ENCODE data around the gene HOXA7.

HOXA7 gene

GRCh38 chr7:27116031-27116961 lies 40.2 kb downstream of the HOXA7 start:
- no peaks in the 10 kb centered on the region for H3K79me2 ChIP-seq (ENCODE audit: insufficient read depth, low read length)
- no peak overlapping the region for H3K4me3 ChIP-seq (ENCODE audit: low read depth in 1 of 2, low read length in 2 of 2)
- H3K4me1 ChIP-seq (ENCODE audit: insufficient read depth, low read length), result no peaks in the 10 kb centered on the region
- H3K9ac ChIP-seq (ENCODE audit: low read depth, low read length), result no peak overlapping the region
- H3K9me3 ChIP-seq (ENCODE audit: insufficient read depth, low read length, severe bottlenecking), result no peaks in the 10 kb centered on the region
- no peaks in the 10 kb centered on the region for H4K20me1 ChIP-seq (ENCODE audit: insufficient read depth, low read length)
- ATAC-seq (ENCODE audit: insufficient read depth, low read depth) (no peak), DNase-seq (no peak)
- TF ChIP-seq CTCF (IDR thresholded peaks at IDR 0.05; ENCODE audit: borderline replicate concordance, extremely low read depth, low read length, poor library complexity, severe bottlenecking) (no peak), EZH2 (IDR thresholded peaks at IDR 0.05; ENCODE audit: borderline replicate concordance, low read depth, low read length, severe bottlenecking) (no peak)
- H3K27me3 ChIP-seq (ENCODE audit: insufficient read depth, low read length, poor library complexity), result no peaks in the 10 kb centered on the region
- H3K27ac ChIP-seq (ENCODE audit: low read length), result no peak overlapping the region
- no peak overlapping the region for H3K4me2 ChIP-seq (ENCODE audit: insufficient read depth, low read length)
- no peak overlapping the region for H2AFZ ChIP-seq (ENCODE audit: low read depth, low read length)
- no peaks in the 10 kb centered on the region for H3K36me3 ChIP-seq (ENCODE audit: insufficient read depth, low read length)

GRCh38 chr7:27115221-27116026 lies 41.1 kb downstream of the HOXA7 start:
- no peak for ATAC-seq (ENCODE audit: insufficient read depth, low read depth)

GRCh38 chr7:27114881-27115220 lies 41.6 kb downstream of the HOXA7 start:
- no peaks in the 10 kb centered on the region for H4K20me1 ChIP-seq (ENCODE audit: insufficient read depth, low read length)
- no peaks in the 10 kb centered on the region for H3K4me1 ChIP-seq (ENCODE audit: insufficient read depth, low read length)
- H3K4me2 ChIP-seq (ENCODE audit: insufficient read depth, low read length), result no peak overlapping the region
- no peaks in the 10 kb centered on the region for H3K27me3 ChIP-seq (ENCODE audit: insufficient read depth, low read length, poor library complexity)
- no peaks in the 10 kb centered on the region for H3K79me2 ChIP-seq (ENCODE audit: insufficient read depth, low read length)
- H2AFZ ChIP-seq (ENCODE audit: low read depth, low read length), result no peak overlapping the region
- H3K36me3 ChIP-seq (ENCODE audit: insufficient read depth, low read length), result no peaks in the 10 kb centered on the region
- no peak overlapping the region for H3K4me3 ChIP-seq (ENCODE audit: low read depth in 1 of 2, low read length in 2 of 2)
- no peak overlapping the region for H3K9ac ChIP-seq (ENCODE audit: low read depth, low read length)
- no peak for DNase-seq
- H3K27ac ChIP-seq (ENCODE audit: low read length), result no peak overlapping the region
- ATAC-seq (ENCODE audit: insufficient read depth, low read depth), result no peak
- H3K9me3 ChIP-seq (ENCODE audit: insufficient read depth, low read length, severe bottlenecking), result no peaks in the 10 kb centered on the region
- no peak for TF ChIP-seq CTCF (IDR thresholded peaks at IDR 0.05; ENCODE audit: borderline replicate concordance, extremely low read depth, low read length, poor library complexity, severe bottlenecking)
- no peak for TF ChIP-seq EZH2 (IDR thresholded peaks at IDR 0.05; ENCODE audit: borderline replicate concordance, low read depth, low read length, severe bottlenecking)

More at GRCh38 chr7:27115221-27116026, 41.1 kb downstream of the HOXA7 start:
- no peaks in the 10 kb centered on the region for H3K4me1 ChIP-seq (ENCODE audit: insufficient read depth, low read length)
- TF ChIP-seq CTCF (IDR thresholded peaks at IDR 0.05; ENCODE audit: borderline replicate concordance, extremely low read depth, low read length, poor library complexity, severe bottlenecking), result no peak
- no peak for TF ChIP-seq EZH2 (IDR thresholded peaks at IDR 0.05; ENCODE audit: borderline replicate concordance, low read depth, low read length, severe bottlenecking)
- H4K20me1 ChIP-seq (ENCODE audit: insufficient read depth, low read length), result no peaks in the 10 kb centered on the region
- no peak overlapping the region for H2AFZ ChIP-seq (ENCODE audit: low read depth, low read length)
- H3K4me2 ChIP-seq (ENCODE audit: insufficient read depth, low read length), result no peak overlapping the region
- H3K9ac ChIP-seq (ENCODE audit: low read depth, low read length), result no peak overlapping the region
- no peaks in the 10 kb centered on the region for H3K27me3 ChIP-seq (ENCODE audit: insufficient read depth, low read length, poor library complexity)
- no peaks in the 10 kb centered on the region for H3K36me3 ChIP-seq (ENCODE audit: insufficient read depth, low read length)
- no peak for DNase-seq
- H3K79me2 ChIP-seq (ENCODE audit: insufficient read depth, low read length), result no peaks in the 10 kb centered on the region
- no peaks in the 10 kb centered on the region for H3K9me3 ChIP-seq (ENCODE audit: insufficient read depth, low read length, severe bottlenecking)
- H3K27ac ChIP-seq (ENCODE audit: low read length), result no peak overlapping the region
- H3K4me3 ChIP-seq (ENCODE audit: low read depth in 1 of 2, low read length in 2 of 2), result no peak overlapping the region
